GM12865 (cell line): ENCODE data around the gene ATG2B.

Experiments
- DNase-seq: peaks from one replicate; pipeline ENCODE4 v3.0.0; 2010; ENCODE audit warnings: low read depth
- H3K4me3 ChIP-seq: 2 replicates; pipeline ENCODE4 v1.5.1; 2011; ENCODE audit warnings: mild to moderate bottlenecking, low read depth, low read length, control low read depth
- TF ChIP-seq, protein P1 (sequence below): IDR thresholded peaks from 2 replicates; pipeline ENCODE4 v1.5.1; 2011; ENCODE audit warnings: low read length, control low read depth, low read depth, inconsistent platforms; ENCODE audit not compliant: insufficient read depth; ENCODE audit errors: missing control alignments

ATG2B gene

DNA sequence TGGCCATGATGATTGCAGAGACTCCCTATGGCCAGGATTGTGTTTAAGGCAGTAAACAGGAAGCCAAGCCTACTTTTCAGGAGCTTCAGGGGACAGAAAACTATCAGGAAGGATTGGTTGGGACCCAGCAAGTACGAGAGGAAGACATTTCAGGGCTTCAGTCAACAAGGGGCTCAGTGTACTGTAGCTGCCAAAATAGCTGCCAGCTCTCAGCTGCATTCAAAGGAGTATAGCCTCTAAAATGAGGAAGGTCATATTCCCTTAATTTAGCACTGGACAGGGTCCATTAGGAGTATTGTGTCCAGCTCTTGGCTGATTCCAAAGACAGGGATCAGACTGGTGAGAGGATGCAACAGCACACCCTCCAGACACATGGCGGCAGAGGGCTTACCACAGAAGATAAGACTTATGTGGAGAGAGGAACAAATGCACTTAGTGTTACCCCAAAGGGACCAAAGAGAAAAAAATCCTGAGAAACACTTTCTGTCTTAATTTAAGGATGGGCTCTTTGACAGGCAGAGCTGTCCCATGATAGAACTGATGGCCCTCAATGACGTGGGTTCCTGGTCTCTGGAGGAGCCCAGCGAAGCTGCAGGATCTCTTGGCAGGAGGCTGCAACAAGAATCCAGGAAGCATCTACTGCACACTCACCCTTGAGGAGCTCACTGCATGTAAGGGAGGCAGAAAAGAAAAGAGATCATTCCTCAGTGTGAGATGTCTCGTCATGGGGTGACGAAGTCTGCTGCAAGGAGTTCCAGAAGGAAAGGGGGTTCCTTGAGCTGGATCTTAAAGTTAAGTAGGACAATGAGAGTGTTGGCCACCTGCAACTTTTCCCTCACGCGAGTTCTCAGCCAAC lies 92.3 kb downstream of the ATG2B start:
- H3K4me3 ChIP-seq, result no peak overlapping the region
- no peak for DNase-seq
- TF ChIP-seq, protein P1, sequence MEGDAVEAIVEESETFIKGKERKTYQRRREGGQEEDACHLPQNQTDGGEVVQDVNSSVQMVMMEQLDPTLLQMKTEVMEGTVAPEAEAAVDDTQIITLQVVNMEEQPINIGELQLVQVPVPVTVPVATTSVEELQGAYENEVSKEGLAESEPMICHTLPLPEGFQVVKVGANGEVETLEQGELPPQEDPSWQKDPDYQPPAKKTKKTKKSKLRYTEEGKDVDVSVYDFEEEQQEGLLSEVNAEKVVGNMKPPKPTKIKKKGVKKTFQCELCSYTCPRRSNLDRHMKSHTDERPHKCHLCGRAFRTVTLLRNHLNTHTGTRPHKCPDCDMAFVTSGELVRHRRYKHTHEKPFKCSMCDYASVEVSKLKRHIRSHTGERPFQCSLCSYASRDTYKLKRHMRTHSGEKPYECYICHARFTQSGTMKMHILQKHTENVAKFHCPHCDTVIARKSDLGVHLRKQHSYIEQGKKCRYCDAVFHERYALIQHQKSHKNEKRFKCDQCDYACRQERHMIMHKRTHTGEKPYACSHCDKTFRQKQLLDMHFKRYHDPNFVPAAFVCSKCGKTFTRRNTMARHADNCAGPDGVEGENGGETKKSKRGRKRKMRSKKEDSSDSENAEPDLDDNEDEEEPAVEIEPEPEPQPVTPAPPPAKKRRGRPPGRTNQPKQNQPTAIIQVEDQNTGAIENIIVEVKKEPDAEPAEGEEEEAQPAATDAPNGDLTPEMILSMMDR, result no peak

DNA sequence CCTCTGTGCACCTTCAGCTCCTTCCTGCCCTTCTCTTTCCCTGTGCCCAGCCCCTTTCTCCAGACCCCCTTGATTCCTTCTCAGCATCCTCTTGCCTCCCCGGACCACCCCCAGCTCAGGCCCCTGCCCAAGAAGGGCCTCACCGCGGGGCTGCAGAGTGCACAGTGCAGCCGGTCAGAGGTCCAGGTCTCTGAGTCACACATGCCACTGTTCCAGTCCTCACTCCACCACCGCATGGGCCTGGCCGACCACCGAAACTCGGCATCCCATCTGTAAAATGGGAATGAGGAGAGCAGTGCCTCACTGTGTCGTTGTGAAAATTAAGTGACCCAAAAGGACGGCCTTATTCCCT lies 93.8 kb downstream of the ATG2B start:
- DNase-seq, result no peak
- TF ChIP-seq, protein P1, result no peak
- H3K4me3 ChIP-seq, result no peak overlapping the region

DNA sequence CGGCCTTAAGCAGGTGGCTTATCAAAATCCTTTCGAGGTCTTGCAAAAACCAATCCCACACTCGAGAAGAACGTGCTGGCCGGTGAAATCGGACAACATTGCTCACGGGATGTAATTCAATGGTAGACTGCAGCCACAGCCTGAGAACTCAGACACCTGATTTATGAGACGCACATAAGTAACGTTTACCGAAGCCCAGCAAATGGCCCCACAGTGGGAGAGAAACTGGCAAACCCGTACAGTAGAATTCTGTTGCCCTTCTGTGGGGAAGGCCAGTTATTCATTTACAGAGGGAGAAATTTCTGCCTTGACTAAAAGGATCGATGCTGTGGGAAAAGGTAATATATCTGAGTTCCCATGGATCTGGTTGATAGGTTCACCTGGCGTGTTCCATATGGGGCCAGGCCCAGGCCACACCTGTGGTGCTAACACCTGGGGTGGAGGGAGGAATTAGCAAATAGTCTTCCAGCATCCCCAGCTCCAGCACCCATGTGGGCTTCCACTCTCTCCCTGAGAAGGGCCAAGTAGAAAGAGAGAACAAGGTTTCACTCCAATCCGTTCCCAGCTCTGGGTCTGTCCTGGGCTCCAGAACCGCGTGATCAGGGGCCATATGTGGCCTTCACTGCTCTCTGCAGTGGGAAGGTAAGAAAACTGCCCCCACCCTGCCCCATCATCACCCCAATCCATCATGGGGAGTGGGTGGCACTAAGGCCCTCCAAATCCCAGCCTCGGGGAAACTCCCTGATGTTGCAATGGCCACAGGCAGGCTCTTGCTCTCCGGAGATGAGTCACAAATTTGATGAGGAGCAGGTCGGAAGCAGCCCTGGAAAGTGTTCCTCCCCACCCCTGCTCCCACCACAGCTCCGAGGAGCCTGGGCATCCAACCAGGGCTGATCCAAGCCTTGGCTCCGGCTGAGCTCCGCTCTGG lies 94.4 kb downstream of the ATG2B start:
- TF ChIP-seq, protein P1, result no peak
- DNase-seq, result no peak

DNA sequence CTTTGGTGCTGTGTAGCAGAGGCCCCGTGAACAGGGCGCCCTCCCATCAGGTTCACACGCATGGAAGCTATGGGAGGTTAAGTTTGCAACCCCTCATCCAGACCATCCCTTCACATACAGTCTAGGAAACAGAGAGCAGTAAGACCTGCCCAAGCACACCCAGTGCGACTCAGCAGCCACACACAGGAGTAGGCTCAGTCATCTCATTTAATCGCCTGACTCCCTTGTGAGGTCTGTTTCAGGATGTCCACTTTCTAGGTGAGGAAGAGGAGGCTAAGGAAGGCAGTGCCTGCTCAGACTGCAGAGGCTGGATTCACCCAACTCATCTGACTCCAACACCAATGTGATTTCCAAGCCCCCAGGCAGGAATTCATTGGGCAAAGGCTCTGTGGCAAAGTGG lies 95.2 kb downstream of the ATG2B start:
- TF ChIP-seq, protein P1, result no peak
- DNase-seq, result no peak
- no peak overlapping the region for H3K4me3 ChIP-seq

More for the DNA sequence above, 94.4 kb downstream of the ATG2B start:
- H3K4me3 ChIP-seq, result no peak overlapping the region

DNA sequence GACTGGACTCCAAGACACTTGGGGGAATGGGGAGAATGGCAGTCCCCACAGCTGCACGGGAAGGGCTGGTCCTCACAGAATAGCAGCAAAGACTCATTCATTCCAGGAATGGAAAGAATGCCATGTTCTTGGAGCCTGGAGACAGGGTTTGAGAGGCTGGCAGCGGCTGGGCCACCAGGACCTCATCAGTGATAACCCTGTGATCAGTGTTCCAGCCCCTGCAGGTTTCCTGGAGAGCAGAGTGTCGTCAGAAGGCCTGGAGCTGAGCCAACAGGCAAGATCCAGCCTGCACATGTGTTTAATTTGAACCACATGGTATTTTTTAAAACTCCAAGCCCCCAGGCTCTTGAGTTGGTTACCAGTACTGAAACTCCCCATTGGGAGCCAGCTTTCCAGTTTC lies 95.8 kb downstream of the ATG2B start:
- TF ChIP-seq, protein P1, result no peak
- DNase-seq, result no peak
- H3K4me3 ChIP-seq, result no peak overlapping the region

DNA sequence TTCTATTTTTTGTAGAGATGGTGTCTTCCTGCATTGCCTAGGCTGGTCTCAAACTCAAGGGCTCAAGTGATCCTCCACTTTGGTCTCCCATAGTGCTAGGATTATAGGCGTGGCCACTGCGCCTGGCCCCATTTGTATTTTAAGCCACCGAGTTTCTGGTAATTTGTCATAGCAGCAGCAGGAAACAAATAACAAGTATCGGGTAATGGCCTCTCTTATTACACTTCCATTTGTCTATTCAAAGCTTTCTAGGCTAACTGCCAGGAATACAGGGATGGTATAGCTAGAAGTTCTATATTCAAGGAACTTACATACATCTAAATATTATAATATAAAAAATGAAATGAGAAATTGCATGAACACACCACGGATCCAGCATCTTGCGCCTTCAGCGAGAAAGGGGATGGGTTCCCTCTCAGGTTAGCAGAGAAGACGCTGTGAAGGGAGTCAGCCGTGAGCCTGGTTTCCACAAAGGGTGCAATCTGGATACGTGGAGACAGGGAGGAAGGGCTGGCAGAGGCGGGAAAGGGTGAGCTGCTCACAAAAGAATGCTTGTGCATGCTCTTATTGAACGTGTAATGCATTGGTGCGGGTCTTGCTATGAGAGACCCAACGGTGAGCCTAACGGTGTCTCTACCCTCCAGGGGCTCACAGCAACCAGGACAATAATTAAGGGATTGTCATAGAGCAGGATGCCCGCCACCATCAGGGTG lies 97.6 kb downstream of the ATG2B start:
- H3K4me3 ChIP-seq, result no peak overlapping the region
- TF ChIP-seq, protein P1, result no peak
- DNase-seq, result no peak
